IPS-NIHi7 (cell line): ENCODE measurements around the gene GALNT9.
"Not testable (repeated sequence)": the region's sequence is repeated elsewhere in the genome, so short reads cannot be mapped to it uniquely, and the experiment has no call there.

Experiments
- DNase-seq: peaks from one replicate; pipeline ENCODE4 v3.0.0; 2012; ENCODE audit warnings: mixed read lengths; ENCODE audit errors: extremely low spot score

Gene GALNT9

GRCh38 chr12:132329036-132329719 is at the start of gene GALNT9:
Gene GALNT9, minus strand, starts transcription at chr12:132329589. Its CDS starts 386 bp downstream, at chr12:132329203.
- peak; percentile 85 for DNase-seq

- not testable (repeated sequence) for DNase-seq
These were observed 49.7 kb upstream of the GALNT9 start for GRCh38 chr12:132379057-132379456.

- no peak for DNase-seq
These were observed 47.8 kb upstream of the GALNT9 start for GRCh38 chr12:132377147-132377546.

- DNase-seq = no peak
These were observed 47.1 kb upstream of the GALNT9 start for GRCh38 chr12:132376464-132376830.

GRCh38 chr12:132375747-132376463 is 46.5 kb upstream of the GALNT9 start:
- no peak for DNase-seq

- no peak for DNase-seq
These were observed 45.4 kb upstream of the GALNT9 start for GRCh38 chr12:132374612-132375445.

- peak; percentile 66 for DNase-seq
These were observed 44.7 kb upstream of the GALNT9 start for GRCh38 chr12:132373901-132374611.

- no peak for DNase-seq
These were observed 38.5 kb upstream of the GALNT9 start for GRCh38 chr12:132367852-132368251.

- no peak for DNase-seq
These were observed 37.9 kb upstream of the GALNT9 start for GRCh38 chr12:132367071-132367851.

GRCh38 chr12:132366341-132366861 is 37.0 kb upstream of the GALNT9 start:
- no peak for DNase-seq

GRCh38 chr12:132365226-132365625 is 35.8 kb upstream of the GALNT9 start:
- no peak for DNase-seq

- no peak for DNase-seq
These were observed 35.0 kb upstream of the GALNT9 start for GRCh38 chr12:132364348-132364902.

- DNase-seq = no peak
These were observed 34.4 kb upstream of the GALNT9 start for GRCh38 chr12:132363661-132364347.

- no peak for DNase-seq
These were observed 33.7 kb upstream of the GALNT9 start for GRCh38 chr12:132362996-132363660.

- no peak for DNase-seq
These were observed 31.8 kb upstream of the GALNT9 start for GRCh38 chr12:132360906-132361777.

- DNase-seq = no peak
These were observed 31.0 kb upstream of the GALNT9 start for GRCh38 chr12:132360410-132360809.

GRCh38 chr12:132359971-132360370 is 30.6 kb upstream of the GALNT9 start:
- DNase-seq = no peak

GRCh38 chr12:132359551-132359950 is 30.2 kb upstream of the GALNT9 start:
- no peak for DNase-seq
